ENCODE data around the gene LGALS7.

- no peak for TF ChIP-seq CTCF (IDR thresholded peaks at IDR 0.05; ENCODE audit: insufficient read depth, low read depth, low read length)
- no peak for TF ChIP-seq EZH2 (IDR thresholded peaks at IDR 0.05; ENCODE audit: insufficient read depth, low read length)
Measured at GRCh38 chr19:38765214-38765613, 8.1 kb downstream of the LGALS7 start.

All from astrocyte (in vitro differentiated cells and primary cell).